Posterior vena cava (tissue), 2 donors: ENCODE data around the gene KRT31. TPM values are rescaled to one million over a fixed set of nuclear protein-coding genes. Genes with fewer than 3 reads are reported as not detected.
"Not testable (repeated sequence)": the region's sequence is repeated elsewhere in the genome, so short reads cannot be mapped to it uniquely, and the experiment has no call there.

Source experiments
- DNase-seq: peaks from one replicate; pipeline ENCODE4 v3.0.0-alpha.2; 2020; ENCODE audit warnings: low spot score
- intact Hi-C, 2 donors: fragments of 100-400 bp; cut with DNase I; formaldehyde crosslinking; loops; one replicate each; pipeline versions ENCODE4 v1.14.1 to v1.14.2; 2022 to 2023
- long read RNA-seq, 2 donors: library from polyadenylated mRNA; unstranded; transcript quantifications; one replicate each; pipeline ENCODE4 v2.0.0, GENCODE V29; 2020 to 2021
- total RNA-seq, 2 donors: library from RNA; stranded (reverse); fragmentation: NEBNext Ultra II Directional; extraction: Animal tissue kit (Norgen Biotek cat#: 25700); gene quantifications; one replicate each; pipeline ENCODE4 v1.2.1, GENCODE V29; 2021
- donor health status: DM: yes; HTN: yes; CAD: no.
- donor health status: DM: yes; HTN: yes; CAD: no.

Gene KRT31
- total RNA-seq = not detected
- long read RNA-seq, donor 1 = 0 reads
- long read RNA-seq, donor 2 = 0 reads

DNA sequence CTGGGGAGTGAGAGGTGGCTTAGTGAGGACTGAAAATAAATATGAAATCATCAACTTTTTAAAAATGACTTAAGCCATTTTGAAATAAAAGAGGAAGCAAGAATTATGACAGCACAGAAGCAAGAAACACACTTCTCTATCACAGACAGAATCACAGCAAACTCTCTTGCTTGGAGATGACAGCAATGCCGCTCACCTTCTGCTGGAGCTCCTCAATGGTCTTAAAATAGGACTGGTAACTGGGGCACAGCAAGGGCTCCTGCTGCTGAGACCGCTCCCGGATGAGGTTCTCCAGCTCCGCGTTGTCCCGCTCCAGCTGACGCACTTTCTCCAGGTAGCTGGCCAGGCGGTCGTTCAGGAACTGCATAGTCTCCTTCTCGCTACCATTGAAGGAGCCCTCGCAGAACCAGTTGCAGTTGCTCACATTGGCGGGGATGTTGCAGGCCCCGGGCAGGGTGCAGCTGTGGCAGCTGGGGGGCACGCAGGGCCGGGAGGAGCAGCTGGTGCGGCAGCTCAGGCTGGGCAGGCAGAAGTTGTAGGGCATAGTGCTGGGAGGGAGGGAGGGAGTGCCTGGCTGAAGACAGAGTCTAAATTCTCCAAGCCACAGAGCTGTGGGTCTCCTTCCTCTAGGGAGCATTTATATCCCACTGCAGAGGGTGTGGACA lies at the start of gene KRT31:
KRT31 (minus strand) TSS at position 613 of the 665 bp plus-strand sequence; CDS start at position 544, 69 bp downstream.
- intact Hi-C loops = no loop called here
- DNase-seq = no peak

DNA sequence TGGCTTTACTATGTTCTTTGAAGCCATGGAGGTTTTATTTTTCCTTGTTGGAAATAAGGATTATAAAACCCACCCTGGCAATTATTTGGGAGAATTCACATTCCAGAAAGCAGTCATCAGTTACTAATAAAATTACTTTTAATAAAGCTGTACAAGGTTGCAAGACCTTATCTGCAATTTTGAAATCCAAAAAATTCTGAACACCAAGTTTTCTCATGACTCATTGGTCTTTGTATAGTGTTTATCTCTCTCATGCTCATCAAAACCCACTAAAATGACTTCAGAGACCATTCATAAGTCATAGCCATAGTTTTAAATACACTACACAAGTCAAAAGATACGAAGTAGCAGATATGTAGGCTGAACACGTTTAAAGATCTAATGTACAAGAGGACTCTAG lies 49.4 kb upstream of the KRT31 start:
- intact Hi-C loops = no loop called here

DNA sequence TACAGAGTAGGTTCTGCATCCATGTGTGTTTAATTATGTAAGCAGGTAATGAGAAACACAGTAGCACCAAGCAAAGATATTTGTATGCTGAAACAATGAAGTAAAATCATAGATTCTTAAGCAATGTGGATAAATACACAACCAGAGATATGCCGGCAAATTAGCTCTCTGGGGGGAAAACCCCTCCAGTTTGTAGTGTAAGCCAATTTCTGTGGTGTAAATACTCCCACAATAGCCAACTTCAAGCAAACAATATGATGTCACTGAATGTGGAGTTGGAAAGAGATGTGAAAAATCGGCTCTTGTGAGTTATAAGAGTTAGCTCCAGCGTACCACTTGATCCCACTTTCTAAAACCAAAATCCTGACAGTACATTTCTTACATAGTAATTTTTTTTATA lies 47.2 kb upstream of the KRT31 start:
- intact Hi-C loops = no loop called here
- DNase-seq = no peak

More for the DNA sequence above, 49.4 kb upstream of the KRT31 start:
- no peak for DNase-seq

DNA sequence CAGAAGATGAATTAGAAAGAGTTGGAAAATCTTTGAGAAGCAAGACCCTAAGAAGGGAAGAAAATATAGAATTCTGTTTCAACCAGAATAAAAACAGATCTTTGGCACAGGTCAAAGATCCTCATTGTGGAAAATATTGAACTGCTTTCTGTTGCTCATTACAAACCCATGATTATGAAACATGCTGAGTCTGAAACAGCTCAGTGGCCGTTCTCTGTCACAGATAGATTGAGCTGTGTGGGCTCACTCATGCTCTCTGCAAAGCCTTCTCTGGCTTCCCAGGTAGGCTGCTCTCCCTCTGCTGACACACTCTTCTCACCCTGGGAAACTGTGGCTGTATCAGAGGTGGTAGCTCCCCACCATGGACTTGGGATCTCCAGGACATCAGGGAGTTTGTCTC lies 46.8 kb upstream of the KRT31 start:
- intact Hi-C loops = no loop called here
- no peak for DNase-seq

DNA sequence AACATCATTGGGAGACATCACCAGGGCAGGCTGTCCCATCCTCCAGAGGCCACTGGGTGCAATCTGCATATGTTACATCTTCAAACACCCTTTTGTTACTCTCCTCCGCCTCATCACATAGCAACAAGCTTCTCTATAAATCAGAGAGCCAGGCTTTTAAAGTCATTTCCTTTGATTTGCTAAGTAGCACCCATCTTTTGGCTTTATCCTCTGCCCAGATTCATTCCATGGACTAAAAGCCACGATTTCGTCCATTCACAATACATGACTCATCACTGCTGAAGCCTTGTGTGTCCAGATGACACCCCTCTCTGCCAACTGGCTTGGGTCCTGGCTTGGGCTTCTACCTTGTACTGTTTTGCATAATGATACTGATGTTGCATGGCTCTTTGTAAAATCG lies 45.3 kb upstream of the KRT31 start:
- intact Hi-C loops = no loop called here
- DNase-seq = no peak

DNA sequence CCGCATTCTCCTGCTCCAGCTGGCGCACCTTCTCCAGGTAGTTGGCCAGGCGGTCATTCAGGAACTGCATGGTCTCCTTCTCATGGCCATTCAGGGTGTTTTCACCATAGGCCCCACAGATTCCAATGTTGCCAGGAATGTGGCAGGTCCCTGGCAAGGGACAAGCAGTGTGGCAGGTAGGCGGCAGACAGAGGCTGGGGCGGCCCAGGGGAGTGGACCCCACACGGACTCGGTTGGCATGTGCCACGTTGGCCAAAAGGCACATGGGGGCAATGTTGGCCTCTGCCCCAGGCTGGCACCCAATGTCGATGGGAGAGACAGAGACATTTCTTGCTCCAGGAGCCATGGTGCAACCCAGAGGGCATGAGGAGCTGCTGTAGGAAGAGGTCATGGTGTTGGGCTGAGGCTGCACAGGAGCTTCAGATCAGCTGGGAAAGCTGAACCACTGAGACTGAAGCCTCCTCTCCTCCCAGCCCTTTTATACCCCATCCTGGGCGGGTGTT lies 43.2 kb upstream of the KRT31 start, which contains the start of gene KRT38:
KRT38 (minus strand) TSS at position 453 of the 503 bp plus-strand sequence; CDS start at position 391, 62 bp downstream.
- DNase-seq = no peak
- intact Hi-C loops = no loop called here

DNA sequence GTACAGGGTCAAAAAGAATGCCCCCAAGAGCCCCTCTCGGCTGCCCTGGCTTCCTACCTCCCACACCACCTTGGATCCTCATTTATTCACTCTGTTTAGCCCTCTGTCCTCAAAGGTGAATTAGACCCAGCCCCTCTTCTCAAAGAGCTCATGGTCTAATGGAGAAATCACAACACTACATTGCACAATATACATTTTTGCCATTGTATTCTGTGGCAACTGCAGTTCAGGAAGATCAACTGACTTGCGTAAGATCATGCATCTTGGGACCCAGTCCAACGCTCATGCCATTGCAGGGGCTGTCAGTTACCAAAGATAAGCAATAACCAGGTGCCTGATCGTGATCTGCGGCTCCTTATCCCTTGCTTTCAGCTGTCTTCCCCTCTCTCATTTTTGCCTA lies 42.0 kb upstream of the KRT31 start:
- DNase-seq = no peak
- intact Hi-C loops = no loop called here

DNA sequence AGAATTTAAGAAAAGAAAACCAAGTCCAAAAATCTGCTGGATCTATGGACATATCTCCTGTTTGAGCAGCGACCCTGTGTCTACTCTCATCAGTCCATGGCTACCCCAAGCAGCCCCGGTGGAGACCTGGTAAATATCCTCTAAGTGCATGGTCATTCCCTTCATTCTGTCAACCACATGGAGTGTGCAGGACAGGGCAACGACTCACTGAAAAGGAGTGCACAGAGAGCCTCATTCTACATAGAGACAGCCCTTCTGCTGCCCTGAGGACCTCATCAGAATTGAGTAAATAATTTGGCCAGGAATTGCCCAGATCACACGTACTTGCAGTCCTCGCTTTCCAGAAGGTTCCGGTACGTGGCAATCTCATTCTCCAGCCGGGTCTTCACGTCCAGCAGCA lies 40.4 kb upstream of the KRT31 start:
- intact Hi-C loops = no loop called here
- DNase-seq = no peak

DNA sequence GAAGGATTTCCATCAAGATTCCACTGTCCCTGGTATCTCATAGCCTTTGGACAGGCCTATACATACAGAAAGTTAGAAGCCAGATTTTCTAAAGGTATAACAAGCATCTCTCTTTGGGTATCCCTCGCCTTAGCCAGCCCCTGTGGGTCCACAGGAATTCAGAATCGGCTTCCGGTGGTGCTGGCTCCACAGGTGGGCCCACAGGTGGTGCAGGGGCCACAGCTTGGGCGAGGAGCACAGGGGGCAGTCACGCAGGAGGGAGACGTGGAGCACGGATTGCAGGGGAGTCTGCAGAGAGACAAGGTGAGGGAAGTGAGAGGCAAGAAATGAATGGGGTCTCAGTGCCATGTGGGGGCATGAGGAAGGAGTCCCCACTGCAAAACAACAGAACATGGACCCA lies 39.8 kb upstream of the KRT31 start:
- intact Hi-C loops = no loop called here

DNA sequence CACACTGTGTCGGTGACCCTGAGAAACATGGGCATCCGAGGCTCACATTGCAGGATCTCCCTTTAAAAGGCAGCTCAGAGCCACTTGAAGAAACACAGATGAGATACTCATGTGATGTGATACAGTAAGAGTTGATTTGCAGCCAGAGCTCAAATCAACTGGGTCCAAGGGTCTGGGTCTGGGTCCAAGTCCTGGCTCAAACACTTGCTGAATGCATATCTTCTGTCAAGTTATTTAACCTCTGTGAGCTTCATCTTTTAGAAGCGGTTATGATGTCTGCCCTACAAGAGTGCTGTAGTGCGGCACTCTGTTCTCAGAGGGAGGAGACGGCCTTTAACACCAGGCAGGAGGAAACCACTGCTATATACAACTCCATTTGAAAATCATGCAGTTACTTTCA lies 37.0 kb upstream of the KRT31 start:
- no peak for DNase-seq
- intact Hi-C loops = no loop called here

More for the DNA sequence above, 39.8 kb upstream of the KRT31 start:
- DNase-seq = no peak

DNA sequence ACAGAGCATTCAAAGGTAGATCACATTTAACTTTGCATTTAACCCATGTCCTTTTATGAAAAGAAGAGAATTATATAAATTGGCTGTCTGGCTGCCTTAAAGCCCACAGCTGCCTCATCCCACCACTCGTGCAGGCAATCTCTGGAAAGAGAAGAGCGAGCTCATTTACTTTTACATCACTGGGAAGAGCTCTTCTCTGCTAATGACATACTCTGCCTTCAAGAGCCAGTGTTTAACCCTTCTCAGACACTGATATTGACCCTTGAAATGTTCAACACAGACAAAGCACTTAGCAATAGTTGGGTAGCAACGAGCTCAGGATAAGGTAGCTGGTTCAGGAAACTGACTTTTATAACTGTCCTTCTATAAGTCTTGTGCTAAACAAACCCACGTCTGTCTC lies 36.6 kb upstream of the KRT31 start:
- DNase-seq = no peak
- intact Hi-C loops = no loop called here

DNA sequence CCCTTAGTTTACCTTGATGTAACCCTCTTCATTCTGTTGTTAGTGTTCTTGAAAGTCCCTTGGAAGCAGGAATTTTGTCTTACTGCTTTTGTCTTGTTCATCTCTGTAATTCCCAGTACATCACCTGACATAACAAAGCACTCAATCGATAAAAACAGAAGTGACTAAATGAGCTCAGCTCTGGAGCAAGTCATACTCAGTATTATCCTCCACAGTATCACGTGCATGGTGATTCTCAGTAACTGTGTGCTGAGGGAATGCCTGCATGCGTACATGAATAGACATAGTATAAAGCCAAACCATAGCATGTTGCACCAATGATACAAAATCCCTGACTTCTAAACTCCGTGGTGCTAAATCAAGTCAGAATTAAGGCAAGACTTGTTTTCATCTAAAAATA lies 36.2 kb upstream of the KRT31 start:
- DNase-seq = no peak
- intact Hi-C loops = no loop called here

DNA sequence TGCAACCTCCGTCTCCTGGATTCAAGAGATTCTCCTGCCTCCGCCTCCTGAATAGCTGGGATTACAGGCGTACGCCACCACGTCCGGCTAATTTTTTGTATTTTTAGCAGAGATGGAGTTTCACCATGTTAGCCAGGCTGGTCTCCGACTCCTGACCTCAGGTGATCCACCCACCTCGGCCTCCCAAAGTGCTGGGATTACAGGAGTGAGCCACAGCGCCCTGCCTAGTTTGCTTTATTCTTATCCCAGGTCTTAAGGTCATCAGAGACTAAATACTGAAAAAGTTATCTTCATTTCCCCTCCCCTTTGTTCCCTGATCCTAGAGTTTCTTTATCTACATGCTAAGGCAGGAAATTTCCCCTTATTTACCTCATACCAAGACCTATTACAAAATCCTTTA lies 33.0 kb upstream of the KRT31 start:
- DNase-seq, intact Hi-C loops: not testable (repeated sequence)

DNA sequence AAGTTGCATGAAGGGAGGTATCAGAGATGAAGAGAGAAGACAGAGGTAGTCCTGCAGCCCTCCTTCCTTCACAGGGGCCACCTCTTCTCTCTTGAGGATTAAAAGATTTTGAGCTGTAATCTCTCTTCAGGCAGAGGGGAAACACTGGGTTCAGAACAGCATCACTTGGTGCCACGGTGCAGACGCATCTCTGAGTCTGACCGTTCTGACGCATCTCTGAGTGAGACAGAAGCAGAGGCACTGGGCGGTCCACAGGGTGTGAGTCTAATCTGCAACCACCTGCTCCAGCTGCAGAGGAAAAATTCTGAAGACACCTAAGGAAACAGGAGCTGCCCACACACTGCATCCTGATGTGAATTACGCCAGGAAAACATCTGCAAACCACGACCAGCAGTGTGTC lies 32.3 kb upstream of the KRT31 start:
- no peak for DNase-seq
- intact Hi-C loops = no loop called here

DNA sequence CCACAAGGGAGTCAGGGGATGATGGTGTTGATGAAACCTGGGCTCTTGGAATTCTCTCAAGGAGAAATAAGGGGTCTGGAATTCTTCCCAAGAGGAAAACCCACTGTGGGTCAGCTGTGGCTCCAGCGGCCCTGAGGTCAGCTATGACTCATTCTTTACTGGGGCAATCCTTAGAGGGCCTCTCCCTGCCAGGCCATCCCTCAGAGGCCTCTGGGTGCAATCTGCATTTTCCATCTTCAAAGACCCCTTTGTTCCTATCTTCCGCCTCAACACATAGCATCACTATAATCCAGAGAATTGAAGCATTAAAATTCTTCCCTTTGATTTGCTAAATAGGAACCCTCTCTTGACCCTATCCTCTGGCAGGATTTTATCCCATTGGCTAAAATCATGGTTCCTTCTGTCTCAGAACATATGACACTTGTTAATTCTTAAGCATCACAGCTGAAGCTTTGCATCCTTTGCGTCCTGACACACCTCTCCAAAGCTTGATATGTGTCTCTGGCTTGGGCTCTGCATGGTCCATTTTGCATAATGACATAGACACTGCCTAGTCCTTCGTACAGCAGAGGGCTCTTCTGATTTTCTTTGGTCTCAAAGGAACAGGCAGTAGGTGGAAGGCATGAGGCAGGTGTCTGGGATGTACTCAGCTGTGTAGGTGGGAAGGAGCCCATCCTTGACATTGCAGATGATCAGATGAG lies 31.3 kb upstream of the KRT31 start:
- intact Hi-C loops = no loop called here
- no peak for DNase-seq

DNA sequence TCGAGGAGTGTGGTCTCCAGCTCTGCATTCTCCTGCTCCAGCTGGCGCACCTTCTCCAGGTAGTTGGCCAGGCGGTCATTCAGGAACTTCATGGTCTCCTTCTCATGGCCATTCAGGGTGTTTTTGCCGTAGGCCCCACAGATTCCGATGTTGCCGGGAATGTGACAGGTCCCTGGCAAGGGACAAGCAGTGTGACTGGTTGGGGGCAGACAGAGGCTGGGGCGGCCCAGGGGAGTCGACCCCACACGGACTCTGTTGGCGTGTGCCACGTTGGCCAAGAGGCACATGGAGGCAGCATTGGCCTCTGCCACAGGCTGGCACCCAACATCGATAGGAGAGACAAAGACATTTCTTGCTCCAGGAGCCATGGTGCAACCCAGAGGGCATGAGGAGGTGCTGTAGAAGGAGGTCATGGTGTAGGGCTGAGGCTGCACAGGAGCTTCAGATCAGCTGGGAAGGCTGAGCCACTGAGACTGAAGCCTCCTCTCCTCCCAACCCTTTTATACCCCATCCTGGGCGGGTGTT lies 26.8 kb upstream of the KRT31 start, which contains the start of gene KRT37:
KRT37 (minus strand) TSS at position 475 of the 525 bp plus-strand sequence; CDS start at position 413, 62 bp downstream.
- DNase-seq = no peak

DNA sequence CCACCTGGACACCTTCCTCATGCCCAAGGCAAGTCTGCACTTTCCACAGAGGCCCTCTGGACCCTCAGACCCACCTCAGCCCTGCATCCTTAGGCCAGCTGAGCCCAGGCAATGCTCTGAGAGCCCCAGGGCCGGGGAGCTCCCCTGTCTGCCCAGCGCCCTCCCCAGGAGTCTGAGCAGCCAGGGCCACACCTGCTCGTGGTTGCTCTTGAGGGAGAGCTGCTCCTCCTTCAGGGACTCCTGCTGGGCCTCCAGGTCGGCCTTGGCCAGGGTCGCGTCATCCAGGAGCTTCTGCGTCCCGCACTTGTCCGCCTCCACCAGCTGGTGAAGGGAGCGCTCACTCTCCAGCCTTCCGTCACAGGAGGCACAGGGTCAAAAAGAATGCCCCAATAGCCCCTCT lies 25.2 kb upstream of the KRT31 start:
- intact Hi-C loops = not testable (repeated sequence)

More for the DNA sequence above, 26.8 kb upstream of the KRT31 start, which contains the start of gene KRT37:
- intact Hi-C loops = no loop called here

DNA sequence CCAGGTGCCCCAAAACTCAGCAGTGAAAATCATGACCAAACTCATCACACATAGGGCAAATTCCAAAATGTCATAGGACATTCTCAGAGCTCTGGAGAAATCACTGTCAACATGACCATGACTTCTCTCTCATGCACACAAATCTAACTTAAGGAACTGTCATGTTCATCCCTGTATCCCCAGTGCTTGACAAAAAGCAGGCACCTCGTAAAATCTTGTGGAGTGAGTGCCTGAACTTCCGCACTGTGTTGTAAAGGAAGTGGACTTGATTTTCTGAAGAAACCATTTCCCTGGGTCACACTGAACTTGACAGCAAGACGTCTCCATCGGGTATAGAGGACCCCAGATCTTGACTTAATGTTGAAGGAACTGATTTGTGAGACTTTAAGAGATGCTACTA lies 24.2 kb upstream of the KRT31 start:
- DNase-seq = no peak
- intact Hi-C loops = no loop called here

More for the DNA sequence above, 25.2 kb upstream of the KRT31 start:
- DNase-seq = not testable (repeated sequence)

DNA sequence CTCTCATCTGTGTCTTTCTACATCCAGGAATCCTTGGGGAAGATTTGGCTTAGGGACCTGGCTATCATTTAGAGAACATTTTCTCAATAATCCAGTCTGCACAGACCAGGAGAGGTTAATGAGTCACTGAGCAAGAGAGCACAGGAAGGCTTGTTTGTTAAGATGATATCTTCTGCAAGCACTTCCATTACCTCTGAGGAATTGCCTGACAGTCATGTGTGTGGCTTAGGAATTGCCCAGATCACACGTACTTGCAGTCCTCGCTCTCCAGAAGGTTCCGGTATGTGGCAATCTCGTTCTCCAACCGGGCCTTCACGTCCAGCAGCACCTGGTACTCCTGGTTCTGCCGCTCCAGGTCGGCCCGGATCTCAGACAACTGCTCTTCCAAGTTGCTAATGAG lies 23.7 kb upstream of the KRT31 start:
- no peak for DNase-seq
- intact Hi-C loops = no loop called here

DNA sequence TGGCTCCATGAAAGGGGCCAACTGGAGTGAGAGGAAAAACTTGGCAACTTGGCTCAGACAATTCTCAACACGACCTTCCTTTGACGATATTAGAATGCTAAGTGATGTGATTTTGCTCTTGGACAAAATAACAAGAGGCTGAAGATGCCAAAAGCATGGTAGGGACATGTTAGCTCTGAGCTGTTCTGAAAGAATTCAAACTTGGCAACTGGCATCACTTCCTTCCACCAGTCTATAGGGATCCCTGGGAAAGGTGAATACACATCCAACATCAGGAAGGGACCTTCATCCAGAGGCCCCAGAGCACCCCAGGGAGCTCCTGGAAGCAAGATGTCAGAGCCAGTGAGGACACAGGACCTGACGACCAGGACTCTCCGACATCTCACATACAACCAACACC lies 22.7 kb upstream of the KRT31 start:
- DNase-seq = no peak
- intact Hi-C loops = no loop called here
